Left lung (tissue), 10 donors: ENCODE results near the gene TARDBP. TPM values are rescaled to one million over a fixed set of nuclear protein-coding genes. Genes with fewer than 3 reads are reported as not detected.

Source experiments
- ATAC-seq: fragments of 200-7000 bp; cut with Tn5 transposase; one replicate; pipeline ENCODE4 v1.9.1; 2020; ENCODE audit warnings: moderate library complexity
- DNase-seq, 4 donors: peaks; one replicate each; pipeline ENCODE4 v3.0.0-alpha.2; 2013 to 2020
- H3K27ac ChIP-seq, 2 donors: fragments of 200-600 bp; sonication (generic) in 1 of 2; one replicate each; pipeline versions ENCODE4 v1.5.0 to v1.8.0; 2020 to 2021
- H3K27me3 ChIP-seq, 2 donors: fragments of 200-600 bp; sonication (generic) in 1 of 2; one replicate each; pipeline versions ENCODE4 v1.5.0 to v1.8.0; 2020 to 2021
- H3K36me3 ChIP-seq, 2 donors: fragments of 200-600 bp; sonication (generic) in 1 of 2; one replicate each; pipeline versions ENCODE4 v1.5.0 to v1.8.0; 2020 to 2021
- H3K4me1 ChIP-seq, 2 donors: fragments of 200-600 bp; one replicate each; pipeline ENCODE4 v1.8.0; 2021
- H3K4me3 ChIP-seq, 2 donors: fragments of 200-600 bp; sonication (generic) in 1 of 2; one replicate each; pipeline versions ENCODE4 v1.5.0 to v1.8.0; 2020 to 2021; ENCODE audit warnings: mild to moderate bottlenecking in 1 of 2
- H3K9me3 ChIP-seq, 2 donors: fragments of 200-600 bp; sonication (generic) in 1 of 2; one replicate each; pipeline versions ENCODE4 v1.5.0 to v1.8.0; 2020 to 2021
- intact Hi-C, 2 donors: fragments of 100-400 bp; cut with DNase I; formaldehyde crosslinking; loops; one replicate each; pipeline versions ENCODE4 v1.11.2 to v1.14.2; 2022
- polyA plus RNA-seq, 6 donors: library from polyadenylated mRNA; unstranded; fragments of 120-200 nt; gene quantifications; one replicate each; pipeline ENCODE4 v1.2.1, GENCODE V29; 2013; ENCODE audit not compliant: insufficient read length in 6 of 6
- total RNA-seq, 2 donors: library from RNA; stranded (reverse); fragmentation: NEBNext Ultra II Directional; extraction: Animal tissue kit (Norgen Biotek cat#: 25700); gene quantifications; one replicate each; pipeline ENCODE4 v1.2.1, GENCODE V29; 2021
- TF ChIP-seq, protein P1 (sequence below), 2 donors: fragments of 200-600 bp; sonication (generic) in 1 of 2; IDR thresholded peaks; one replicate each; pipeline versions ENCODE4 v1.5.0 to v1.8.0; 2021; ENCODE audit warnings: antibody characterized with exemption in 2 of 2
- donor health status: DM: no; HTN: yes; CAD: no.
- donor health status: DM: no; HTN: no; CAD: no.

TARDBP gene
- total and polyA plus RNA-seq, 8 donors: 119 to 344 (median 292) TPM

DNA sequence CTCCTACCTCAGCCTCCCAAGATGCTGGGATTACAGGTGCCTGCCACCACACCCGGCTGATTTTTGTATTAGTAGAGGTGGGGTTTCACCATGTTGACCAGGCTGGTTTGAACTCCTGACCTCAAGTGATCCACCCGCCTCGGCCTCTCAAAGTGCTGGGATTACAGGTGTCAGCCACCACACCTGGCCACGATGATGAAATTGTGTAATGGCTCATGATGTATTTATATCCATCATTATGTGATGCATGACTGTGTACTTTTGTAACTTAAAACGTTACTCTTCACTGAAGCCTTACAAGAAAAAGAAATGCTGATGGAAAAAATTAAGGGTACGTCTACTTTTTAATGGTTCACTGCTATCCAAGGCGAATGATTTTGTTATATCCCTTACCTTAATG, 7.5 kb downstream of the TARDBP start:
- no peaks in the 10 kb centered on the region for H3K9me3 ChIP-seq
- peaks cover 6 to 100% of the 10 kb centered on the region in 2 donors for H3K36me3 ChIP-seq
- no peak for DNase-seq
- TF ChIP-seq, protein P1, sequence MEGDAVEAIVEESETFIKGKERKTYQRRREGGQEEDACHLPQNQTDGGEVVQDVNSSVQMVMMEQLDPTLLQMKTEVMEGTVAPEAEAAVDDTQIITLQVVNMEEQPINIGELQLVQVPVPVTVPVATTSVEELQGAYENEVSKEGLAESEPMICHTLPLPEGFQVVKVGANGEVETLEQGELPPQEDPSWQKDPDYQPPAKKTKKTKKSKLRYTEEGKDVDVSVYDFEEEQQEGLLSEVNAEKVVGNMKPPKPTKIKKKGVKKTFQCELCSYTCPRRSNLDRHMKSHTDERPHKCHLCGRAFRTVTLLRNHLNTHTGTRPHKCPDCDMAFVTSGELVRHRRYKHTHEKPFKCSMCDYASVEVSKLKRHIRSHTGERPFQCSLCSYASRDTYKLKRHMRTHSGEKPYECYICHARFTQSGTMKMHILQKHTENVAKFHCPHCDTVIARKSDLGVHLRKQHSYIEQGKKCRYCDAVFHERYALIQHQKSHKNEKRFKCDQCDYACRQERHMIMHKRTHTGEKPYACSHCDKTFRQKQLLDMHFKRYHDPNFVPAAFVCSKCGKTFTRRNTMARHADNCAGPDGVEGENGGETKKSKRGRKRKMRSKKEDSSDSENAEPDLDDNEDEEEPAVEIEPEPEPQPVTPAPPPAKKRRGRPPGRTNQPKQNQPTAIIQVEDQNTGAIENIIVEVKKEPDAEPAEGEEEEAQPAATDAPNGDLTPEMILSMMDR (IDR thresholded peaks at IDR 0.05): no peak
- H3K4me3 ChIP-seq: no peak overlapping the region
- peaks cover 0 to 15% of the 10 kb centered on the region in 2 donors for H3K4me1 ChIP-seq
- ATAC-seq: no peak
- no peak overlapping the region for H3K27ac ChIP-seq
- intact Hi-C loops: no loop called here
- H3K27me3 ChIP-seq: no peaks in the 10 kb centered on the region

DNA sequence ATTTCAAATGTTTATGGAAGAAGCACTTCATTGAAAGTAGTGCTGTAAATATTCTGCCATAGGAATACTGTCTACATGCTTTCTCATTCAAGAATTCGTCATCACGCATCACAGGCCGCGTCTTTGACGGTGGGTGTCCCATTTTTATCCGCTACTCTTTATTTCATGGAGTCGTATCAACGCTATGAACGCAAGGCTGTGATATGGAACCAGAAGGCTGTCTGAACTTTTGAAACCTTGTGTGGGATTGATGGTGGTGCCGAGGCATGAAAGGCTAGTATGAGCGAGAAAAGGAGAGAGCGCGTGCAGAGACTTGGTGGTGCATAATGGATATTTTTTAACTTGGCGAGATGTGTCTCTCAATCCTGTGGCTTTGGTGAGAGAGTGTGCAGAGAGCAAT, 10.7 kb downstream of the TARDBP start:
- ATAC-seq (no peak), DNase-seq (no peak)
- TF ChIP-seq, protein P1 (IDR thresholded peaks at IDR 0.05): no peak
- Histone ChIP-seq H3K9me3 (no peaks in the 10 kb centered on the region), H3K4me3 (no peak overlapping the region), H3K4me1 (no peaks in the 10 kb centered on the region), H3K36me3 (peaks cover 6 to 100% of the 10 kb centered on the region in 2 donors), H3K27ac (no peak overlapping the region), H3K27me3 (no peaks in the 10 kb centered on the region)
- intact Hi-C loops: no loop called here

DNA sequence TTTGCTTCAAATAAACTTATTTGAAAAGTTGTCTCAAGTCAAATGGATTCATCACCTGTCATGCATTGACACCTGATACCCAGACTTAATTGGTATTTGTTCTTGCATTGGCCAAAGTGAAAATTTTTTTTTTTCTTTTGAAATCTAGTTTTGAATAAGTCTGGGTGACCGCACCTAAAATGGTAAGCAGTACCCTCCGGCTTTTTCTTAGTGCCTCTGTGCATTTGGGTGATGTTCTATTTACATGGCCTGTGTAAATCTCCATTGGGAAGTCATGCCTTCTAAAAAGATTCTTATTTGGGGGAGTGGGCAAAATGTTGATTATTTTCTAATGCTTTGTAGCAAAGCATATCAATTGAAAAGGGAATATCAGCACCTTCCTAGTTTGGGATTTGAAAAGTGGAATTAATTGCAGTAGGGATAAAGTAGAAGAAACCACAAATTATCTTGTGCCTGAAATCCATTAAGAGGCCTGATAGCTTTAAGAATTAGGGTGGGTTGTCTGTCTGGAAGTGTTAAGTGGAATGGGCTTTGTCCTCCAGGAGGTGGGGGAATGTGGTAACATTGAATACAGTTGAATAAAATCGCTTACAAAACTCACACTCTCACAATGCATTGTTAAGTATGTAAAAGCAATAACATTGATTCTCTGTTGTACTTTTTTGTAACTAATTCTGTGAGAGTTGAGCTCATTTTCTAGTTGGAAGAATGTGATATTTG, 11.9 kb downstream of the TARDBP start:
- no peak for ATAC-seq
- intact Hi-C loops: no loop called here

DNA sequence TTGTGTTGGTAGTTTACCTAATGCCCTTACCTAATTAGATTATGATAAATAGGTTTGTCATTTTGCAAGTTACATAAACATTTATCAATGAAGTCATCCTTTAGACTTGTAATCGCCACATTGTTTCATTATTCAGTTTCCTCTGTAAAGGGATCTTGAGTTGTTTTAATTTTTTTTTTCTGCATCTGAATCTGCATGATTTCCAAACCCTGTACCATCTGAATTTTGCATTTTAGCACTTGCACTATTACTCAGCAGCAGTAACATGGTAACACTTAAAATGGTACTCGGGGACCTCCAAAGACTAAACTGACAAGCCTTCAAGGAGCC, 12.4 kb downstream of the TARDBP start:
- H3K4me1 ChIP-seq: no peaks in the 10 kb centered on the region
- H3K27me3 ChIP-seq: no peaks in the 10 kb centered on the region
- ATAC-seq (no peak), DNase-seq (no peak)
- peaks cover 3 to 97% of the 10 kb centered on the region in 2 donors for H3K36me3 ChIP-seq
- intact Hi-C loops: no loop called here
- H3K27ac ChIP-seq: no peak overlapping the region
- H3K9me3 ChIP-seq: no peaks in the 10 kb centered on the region
- TF ChIP-seq, protein P1 (IDR thresholded peaks at IDR 0.05): no peak
- no peak overlapping the region for H3K4me3 ChIP-seq

More for the DNA sequence above, 11.9 kb downstream of the TARDBP start:
- no peaks in the 10 kb centered on the region for H3K27me3 ChIP-seq
- H3K4me1 ChIP-seq: no peaks in the 10 kb centered on the region
- H3K27ac ChIP-seq: no peak overlapping the region
- H3K36me3 ChIP-seq: peaks cover 3 to 97% of the 10 kb centered on the region in 2 donors
- DNase-seq: no peak
- TF ChIP-seq, protein P1 (IDR thresholded peaks at IDR 0.05): no peak
- no peaks in the 10 kb centered on the region for H3K9me3 ChIP-seq
- no peak overlapping the region for H3K4me3 ChIP-seq

DNA sequence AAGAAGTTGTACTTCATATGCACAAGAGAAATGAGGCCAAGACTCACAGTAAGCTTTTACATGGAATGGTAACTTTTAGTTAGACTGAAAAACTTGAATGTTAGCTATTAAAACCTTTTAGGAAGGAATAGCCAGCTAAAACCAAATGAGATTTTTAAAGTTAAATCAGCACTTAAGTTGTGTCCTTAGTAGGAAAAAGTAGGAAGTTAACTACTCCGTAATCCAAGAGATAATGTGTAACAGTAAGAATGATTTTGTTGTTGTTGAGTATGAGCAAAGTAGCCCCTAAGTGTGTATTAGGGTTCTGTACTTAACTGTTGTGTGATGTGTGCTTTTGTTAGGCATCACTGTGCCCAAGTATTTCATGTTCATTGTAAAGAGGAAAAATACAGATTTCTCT, 13.2 kb downstream of the TARDBP start:
- TF ChIP-seq, protein P1 (IDR thresholded peaks at IDR 0.05): no peak
- Histone ChIP-seq H3K4me1 (no peaks in the 10 kb centered on the region), H3K36me3 (peaks cover 3 to 97% of the 10 kb centered on the region in 2 donors), H3K4me3 (no peak overlapping the region), H3K9me3 (no peaks in the 10 kb centered on the region), H3K27ac (no peak overlapping the region), H3K27me3 (no peaks in the 10 kb centered on the region)
- no peak for DNase-seq
- intact Hi-C loops: no loop called here
- no peak for ATAC-seq
